ENCODE measurements around the gene CYB5A. TPM values are rescaled to one million over a fixed set of nuclear protein-coding genes. Genes with fewer than 3 reads are reported as not detected.

CYB5A gene
- total and polyA plus RNA-seq, 2 of the 8 experiments (the other 6 are each of a cell fraction or from before 2014, with no cell fraction given) = 154 to 195 TPM

- H3K4ac ChIP-seq (replicated peaks; ENCODE audit: insufficient read length, low read depth, low read length) = no peak overlapping the region
- no peak overlapping the region for H2BK12ac ChIP-seq (ENCODE audit: low read depth, low read length)
- FAIRE-seq (no peak), DNase-seq (ENCODE audit: low read depth in 1 of 2, low spot score in 2 of 2) (no peak)
- no peaks in the 10 kb centered on the region for H3K79me1 ChIP-seq (ENCODE audit: low read depth, low read length)
- no peak overlapping the region for H4K91ac ChIP-seq (replicated peaks; ENCODE audit: insufficient read length, low read length)
- no peak for TF ChIP-seq SP1 (IDR thresholded peaks at IDR 0.05; ENCODE audit: low read depth, low read length)
- no peak for TF ChIP-seq SIRT6 (IDR thresholded peaks at IDR 0.05; ENCODE audit: low read length)
- TF ChIP-seq FOSL1 (IDR thresholded peaks at IDR 0.05; ENCODE audit: insufficient read depth, low read depth, low read length) = no peak
- no peak for TF ChIP-seq MAX (IDR thresholded peaks at IDR 0.05)
- TF ChIP-seq ATF3 (IDR thresholded peaks at IDR 0.05; ENCODE audit: insufficient read depth, low read depth, low read length) = no peak
- no peak for TF ChIP-seq TEAD4 (IDR thresholded peaks at IDR 0.05; ENCODE audit: low read depth, low read length)
- no peak overlapping the region for H3K27ac ChIP-seq (ENCODE audit: low read depth, low read length)
- ChIA-PET POLR2A (ENCODE audit: partially characterized antibody) (no interaction called here), CTCF (ENCODE audit: partially characterized antibody) (no interaction called here)
- H4K8ac ChIP-seq (ENCODE audit: extremely low read depth, insufficient read depth, low read length) = no peak overlapping the region
- H3K79me2 ChIP-seq (ENCODE audit: control insufficient read depth in 1 of 2, insufficient read depth in 2 of 2, low read length in 2 of 2) = no peaks in the 10 kb centered on the region
- no peak overlapping the region for H3K4me2 ChIP-seq (ENCODE audit: insufficient read depth in 1 of 2, low read depth in 2 of 2, low read length in 2 of 2)
- H2AK5ac ChIP-seq (ENCODE audit: low read depth, low read length) = no peak overlapping the region
- peaks cover 0 to 4% (median 0%) of the 10 kb centered on the region in 4 experiments; a peak in 4 of 7 replicates for H3K4me1 ChIP-seq (replicated peaks in 1 of 4; ENCODE audit: control insufficient read depth in 3 of 4, insufficient read depth in 4 of 4, low read length in 3 of 4)
- H2BK120ac ChIP-seq (replicated peaks; ENCODE audit: low read depth, low read length) = no peak overlapping the region
- H2BK20ac ChIP-seq (ENCODE audit: low read length) = no peak overlapping the region
- H3K23me2 ChIP-seq (ENCODE audit: low read depth, low read length) = no peaks in the 10 kb centered on the region
- no peak overlapping the region for H3K23ac ChIP-seq (ENCODE audit: insufficient read length)
- no peak overlapping the region for H2AFZ ChIP-seq (ENCODE audit: low read length)
- no peaks in the 10 kb centered on the region for H4K20me1 ChIP-seq (replicated peaks in 1 of 2; ENCODE audit: control insufficient read depth in 1 of 2, insufficient read depth in 2 of 2, low read length in 2 of 2)
- H3K36me3 ChIP-seq (ENCODE audit: control insufficient read depth in 2 of 4, insufficient read depth in 4 of 4, low read length in 3 of 4) = no peaks in the 10 kb centered on the region
- H2BK5ac ChIP-seq (ENCODE audit: low read depth, low read length) = no peak overlapping the region
- no peaks in the 10 kb centered on the region for H3K27me3 ChIP-seq (replicated peaks in 1 of 4; ENCODE audit: control insufficient read depth in 3 of 4, extremely low read depth in 1 of 4, insufficient read depth in 3 of 4, low read length in 3 of 4)
- no peak overlapping the region for H3K14ac ChIP-seq (ENCODE audit: insufficient read length)
- no peak overlapping the region for H4K5ac ChIP-seq (ENCODE audit: insufficient read length, low read depth, low read length)
- no peak overlapping the region for H2BK15ac ChIP-seq (ENCODE audit: low read length)
- H3K56ac ChIP-seq (replicated peaks; ENCODE audit: insufficient read length, low read depth, low read length) = no peak overlapping the region
- no peak overlapping the region for H3K4me3 ChIP-seq (ENCODE audit: extremely low read depth in 1 of 4, insufficient read depth in 2 of 4, low read depth in 3 of 4, low read length in 4 of 4)
- 96% methylated on average over 2 of the region's 2 CpGs; no CpG with 5 or more reads in 1 of the 2 experiments for WGBS, 2 experiments (ENCODE audit: extremely low coverage in 1 of 2, insufficient coverage in 1 of 2, insufficient read length in 1 of 2, insufficient replicate concordance in 2 of 2, low coverage in 1 of 2, low lambda C conversion rate in 2 of 2, missing lambda C conversion rate in 1 of 2)
- no peak overlapping the region for H3K9ac ChIP-seq (replicated peaks in 1 of 4; ENCODE audit: extremely low read depth in 1 of 4, low read depth in 3 of 4, low read length in 3 of 4)
- H3K18ac ChIP-seq (ENCODE audit: extremely low read depth, low read length) = no peak overlapping the region
- H3K9me3 ChIP-seq (ENCODE audit: insufficient read depth in 2 of 2, low read depth in 1 of 2, low read length in 1 of 2) = no peaks in the 10 kb centered on the region
Measured at GRCh38 chr18:74244554-74244953, 47.2 kb downstream of the CYB5A start.

All from H1 (cell line).